Large intestine (tissue), 12 donors: Measurements from ENCODE around the gene DHX35. TPM values are rescaled to one million over a fixed set of nuclear protein-coding genes. Genes with fewer than 3 reads are reported as not detected.

Source experiments
- DNase-seq, 2 donors: peaks; one replicate each; pipeline versions ENCODE4 v3.0.0 to v3.0.0-alpha.2; 2013
- H3K27ac ChIP-seq: one replicate; pipeline ENCODE4 v1.5.1; 2013; ENCODE audit warnings: low read length
- H3K27me3 ChIP-seq: 2 replicates; pipeline ENCODE4 v1.6.1; 2013; ENCODE audit warnings: low read length; ENCODE audit not compliant: control insufficient read depth, insufficient read depth
- H3K36me3 ChIP-seq: 2 replicates; pipeline ENCODE4 v1.6.1; 2013; ENCODE audit warnings: low read length; ENCODE audit not compliant: control insufficient read depth, insufficient read depth
- H3K4me1 ChIP-seq: one replicate; pipeline ENCODE4 v1.6.1; 2013; ENCODE audit warnings: low read length; ENCODE audit not compliant: control insufficient read depth, insufficient read depth
- H3K4me3 ChIP-seq: one replicate; pipeline ENCODE4 v1.5.1; 2013; ENCODE audit warnings: low read length
- H3K9me3 ChIP-seq: one replicate; pipeline ENCODE4 v1.6.1; 2013; ENCODE audit warnings: mild to moderate bottlenecking, low read depth, low read length, moderate library complexity; ENCODE audit not compliant: control insufficient read depth
- WGBS: methylation state at CpG from one replicate; pipeline ENCODE4 v1.1.5; 2013; ENCODE audit warnings: low lambda C conversion rate; ENCODE audit not compliant: insufficient coverage; 5-methylcytosine and 5-hydroxymethylcytosine counted together
- long read RNA-seq, 11 donors: transcript quantifications; one replicate each; lab custom pipeline, GENCODE V29; 2026
- polyA plus RNA-seq: library from polyadenylated mRNA; unstranded; fragments of 120-200 nt; gene quantifications from one replicate; pipeline ENCODE4 v1.2.1, GENCODE V29; 2013

DHX35 gene
- polyA plus RNA-seq, result 11.6 TPM
- long read RNA-seq, donor 1, result 0 reads
- long read RNA-seq, donor 2, partial matches to known transcripts, result 0 of 1 reads
- long read RNA-seq, donor 2, other reads (novel, unspliced or antisense), result 0 of 1 reads
- long read RNA-seq, donor 3, partial matches to known transcripts, result 5 of 5 reads
- long read RNA-seq, donor 3, other reads (novel, unspliced or antisense), result 0 of 5 reads
- long read RNA-seq, donor 4, result 0 reads
- long read RNA-seq, donor 5, partial matches to known transcripts, result 0 of 3 reads
- long read RNA-seq, donor 5, other reads (novel, unspliced or antisense), result 0 of 3 reads
- long read RNA-seq, donor 6, partial matches to known transcripts, result 0 of 1 reads
- long read RNA-seq, donor 6, other reads (novel, unspliced or antisense), result 0 of 1 reads
- long read RNA-seq, donor 7, result 0 reads
- long read RNA-seq, donor 8, result 0 reads
- long read RNA-seq, donor 9, partial matches to known transcripts, result 0 of 1 reads
- long read RNA-seq, donor 9, other reads (novel, unspliced or antisense), result 0 of 1 reads
- long read RNA-seq, donor 10, partial matches to known transcripts, result 0 of 1 reads
- long read RNA-seq, donor 10, other reads (novel, unspliced or antisense), result 0 of 1 reads
- long read RNA-seq, donor 11, partial matches to known transcripts, result 0 of 2 reads
- long read RNA-seq, donor 11, other reads (novel, unspliced or antisense), result 0 of 2 reads

GRCh38 chr20:38962044-38962927, at the start of gene DHX35:
DHX35 (plus strand) TSS chr20:38962344; CDS start chr20:38962368, 24 bp downstream.
- Histone ChIP-seq H3K27me3 (no peaks in the 10 kb centered on the region), H3K36me3 (peaks cover 2% of the 10 kb centered on the region)
- WGBS, result no CpG with 5 or more reads among the region's 70 CpGs

GRCh38 chr20:38915355-38915754, 46.8 kb upstream of the DHX35 start:
- H3K9me3 ChIP-seq, result no peaks in the 10 kb centered on the region
- no CpG with 5 or more reads among the region's 7 CpGs for WGBS
- peaks cover 2% of the 10 kb centered on the region for H3K27me3 ChIP-seq
- H3K36me3 ChIP-seq, result no peaks in the 10 kb centered on the region
- H3K4me1 ChIP-seq, result no peaks in the 10 kb centered on the region
- H3K4me3 ChIP-seq, result no peak overlapping the region
- no peak for DNase-seq
- H3K27ac ChIP-seq, result no peak overlapping the region

More at GRCh38 chr20:38962044-38962927, at the start of gene DHX35:
- Histone ChIP-seq H3K4me3 (peak within 1 kb of the TSS; percentile 80), H3K9me3 (no peaks in the 10 kb centered on the region), H3K27ac (peak within 1 kb of the TSS; percentile 86), H3K4me1 (peaks cover 3% of the 10 kb centered on the region)
- peak; percentile 99 for DNase-seq

- Histone ChIP-seq H3K9me3 (no peaks in the 10 kb centered on the region), H3K4me3 (no peak overlapping the region), H3K27me3 (peaks cover 9% of the 10 kb centered on the region), H3K36me3 (no peaks in the 10 kb centered on the region), H3K4me1 (no peaks in the 10 kb centered on the region), H3K27ac (no peak overlapping the region)
- DNase-seq, result no peak
- WGBS, result 83% methylated on average over 1 of the region's 4 CpGs
Observed at GRCh38 chr20:38917657-38918056, 44.5 kb upstream of the DHX35 start.

GRCh38 chr20:38918172-38918571, 44.0 kb upstream of the DHX35 start:
- no peak for DNase-seq
- no peak overlapping the region for H3K4me3 ChIP-seq
- peaks cover 9% of the 10 kb centered on the region for H3K27me3 ChIP-seq
- H3K27ac ChIP-seq, result no peak overlapping the region
- H3K36me3 ChIP-seq, result no peaks in the 10 kb centered on the region
- H3K4me1 ChIP-seq, result no peaks in the 10 kb centered on the region
- WGBS, result no CpG with 5 or more reads among the region's 19 CpGs
- no peaks in the 10 kb centered on the region for H3K9me3 ChIP-seq

GRCh38 chr20:38919683-38920082, 42.5 kb upstream of the DHX35 start:
- no CpG with 5 or more reads among the region's 7 CpGs for WGBS
- Histone ChIP-seq H3K27ac (no peak overlapping the region), H3K36me3 (no peaks in the 10 kb centered on the region), H3K27me3 (peaks cover 9% of the 10 kb centered on the region), H3K9me3 (no peaks in the 10 kb centered on the region), H3K4me1 (no peaks in the 10 kb centered on the region), H3K4me3 (no peak overlapping the region)
- DNase-seq, result no peak

GRCh38 chr20:38920411-38920810, 41.7 kb upstream of the DHX35 start:
- no peaks in the 10 kb centered on the region for H3K4me1 ChIP-seq
- no peaks in the 10 kb centered on the region for H3K36me3 ChIP-seq
- WGBS, result no CpG with 5 or more reads among the region's 3 CpGs
- H3K27ac ChIP-seq, result no peak overlapping the region
- H3K9me3 ChIP-seq, result no peaks in the 10 kb centered on the region
- DNase-seq, result no peak
- H3K27me3 ChIP-seq, result peaks cover 9% of the 10 kb centered on the region
- no peak overlapping the region for H3K4me3 ChIP-seq

- no CpG with 5 or more reads among the region's 9 CpGs for WGBS
- no peaks in the 10 kb centered on the region for H3K36me3 ChIP-seq
Observed at GRCh38 chr20:38920851-38921250, 41.3 kb upstream of the DHX35 start.

GRCh38 chr20:38924718-38925117, 37.4 kb upstream of the DHX35 start:
- Histone ChIP-seq H3K9me3 (no peaks in the 10 kb centered on the region), H3K4me1 (peaks cover 7% of the 10 kb centered on the region), H3K4me3 (no peak overlapping the region), H3K27me3 (peaks cover 9% of the 10 kb centered on the region), H3K36me3 (no peaks in the 10 kb centered on the region), H3K27ac (no peak overlapping the region)
- DNase-seq, result no peak
- WGBS, result 89% methylated on average over 1 of the region's 2 CpGs

More at GRCh38 chr20:38920851-38921250, 41.3 kb upstream of the DHX35 start:
- Histone ChIP-seq H3K27me3 (peaks cover 9% of the 10 kb centered on the region), H3K9me3 (no peaks in the 10 kb centered on the region), H3K4me1 (no peaks in the 10 kb centered on the region), H3K4me3 (no peak overlapping the region), H3K27ac (no peak overlapping the region)
- no peak for DNase-seq

- no CpG with 5 or more reads among the region's 95 CpGs for WGBS
- peak; percentile 98 for DNase-seq
- no peak within 1 kb of the TSS for H3K27ac ChIP-seq
Observed at GRCh38 chr20:38926142-38926933, 35.8 kb upstream of the DHX35 start, which contains the start of gene FAM83D. FAM83D (plus strand) TSS chr20:38926417; CDS start chr20:38926443, 26 bp downstream.

More at GRCh38 chr20:38926142-38926933, 35.8 kb upstream of the DHX35 start, which contains the start of gene FAM83D:
- no peaks in the 10 kb centered on the region for H3K27me3 ChIP-seq
- H3K36me3 ChIP-seq, result no peaks in the 10 kb centered on the region
- no peaks in the 10 kb centered on the region for H3K9me3 ChIP-seq
- H3K4me3 ChIP-seq, result peak within 1 kb of the TSS; percentile 61
- H3K4me1 ChIP-seq, result peaks cover 7% of the 10 kb centered on the region
